Liver (tissue), 9 donors: ENCODE results near the gene NACAD. TPM values are rescaled to one million over a fixed set of nuclear protein-coding genes. Genes with fewer than 3 reads are reported as not detected.

Experiments
- DNase-seq: peaks from one replicate; pipeline ENCODE4 v3.0.0-alpha.2; 2017; ENCODE audit warnings: low spot score
- H3K27ac ChIP-seq, 2 donors: one replicate each; pipeline ENCODE4 v1.7.0; 2013; ENCODE audit warnings: inconsistent platforms in 2 of 2, low read length in 2 of 2, control low read depth in 1 of 2, low read depth in 1 of 2, mild to moderate bottlenecking in 1 of 2
- H3K27me3 ChIP-seq, 4 donors: one replicate each; pipeline versions ENCODE4 v1.6.1 to v1.7.0; 2013; ENCODE audit warnings: low read length in 3 of 4, inconsistent platforms in 1 of 4, mild to moderate bottlenecking in 1 of 4, moderate library complexity in 1 of 4; ENCODE audit not compliant: control insufficient read depth in 4 of 4, insufficient read depth in 4 of 4
- H3K36me3 ChIP-seq, 4 donors: one replicate each; pipeline versions ENCODE4 v1.6.1 to v1.7.0; 2013; ENCODE audit warnings: low read length in 3 of 4, mild to moderate bottlenecking in 3 of 4, low read depth in 1 of 4, moderate library complexity in 1 of 4; ENCODE audit not compliant: control insufficient read depth in 4 of 4, insufficient read depth in 3 of 4
- H3K4me1 ChIP-seq, 4 donors: one replicate each; pipeline versions ENCODE4 v1.6.1 to v1.7.0; 2013; ENCODE audit warnings: low read length in 3 of 4, mild to moderate bottlenecking in 3 of 4, moderate library complexity in 1 of 4; ENCODE audit not compliant: control insufficient read depth in 4 of 4, insufficient read depth in 4 of 4
- H3K4me3 ChIP-seq, 3 donors: one replicate each; pipeline versions ENCODE4 v1.6.1 to v1.7.0; 2013; ENCODE audit warnings: low read length in 3 of 3, control low read depth in 1 of 3, low read depth in 1 of 3, mild to moderate bottlenecking in 1 of 3
- H3K9ac ChIP-seq, 2 donors: one replicate each; pipeline ENCODE4 v1.7.0; 2013; ENCODE audit warnings: low read length in 2 of 2, mild to moderate bottlenecking in 2 of 2, moderate library complexity in 2 of 2, control low read depth in 1 of 2, low read depth in 1 of 2
- H3K9me3 ChIP-seq, 4 donors: one replicate each; pipeline versions ENCODE4 v1.6.1 to v1.7.0; 2013; ENCODE audit warnings: low read length in 3 of 4; ENCODE audit not compliant: control insufficient read depth in 4 of 4
- EGR1 ChIP-seq, 2 donors: IDR thresholded peaks; 2 replicates each; pipeline ENCODE4 v1.6.1; 2016 to 2018; ENCODE audit warnings: antibody characterized with exemption in 2 of 2, low read depth in 2 of 2
- FOXA2 ChIP-seq: IDR thresholded peaks from 2 replicates; pipeline ENCODE4 v1.6.1; 2016; ENCODE audit warnings: antibody characterized with exemption
- GABPA ChIP-seq, 2 donors: IDR thresholded peaks in 1 of 2; conservative IDR thresholded peaks in 1 of 2; 2 replicates each; pipeline ENCODE4 v1.6.1; 2016; ENCODE audit warnings: antibody characterized with exemption in 2 of 2, mild to moderate bottlenecking in 1 of 2, moderate library complexity in 1 of 2
- HNF4A ChIP-seq, 2 donors: conservative IDR thresholded peaks; 2 replicates each; pipeline ENCODE4 v1.6.1; 2016; ENCODE audit warnings: antibody characterized with exemption in 2 of 2, mild to moderate bottlenecking in 2 of 2
- JUND ChIP-seq, 2 donors: IDR thresholded peaks; 2 replicates each; pipeline ENCODE4 v1.6.1; 2016; ENCODE audit warnings: antibody characterized with exemption in 2 of 2
- NR2F2 ChIP-seq: IDR thresholded peaks from 2 replicates; pipeline ENCODE4 v1.6.1; 2016; ENCODE audit warnings: antibody characterized with exemption
- RAD21 ChIP-seq, 2 donors: IDR thresholded peaks; 2 replicates each; pipeline ENCODE4 v1.6.1; 2016; ENCODE audit warnings: antibody characterized with exemption in 2 of 2, mild to moderate bottlenecking in 2 of 2
- RXRA ChIP-seq, 2 donors: IDR thresholded peaks; 2 replicates each; pipeline ENCODE4 v1.6.1; 2017 to 2018; ENCODE audit warnings: antibody characterized with exemption in 2 of 2, mild to moderate bottlenecking in 1 of 2
- TAF1 ChIP-seq: conservative IDR thresholded peaks from 2 replicates; pipeline ENCODE4 v1.6.1; 2016; ENCODE audit warnings: antibody characterized with exemption, mild to moderate bottlenecking
- YY1 ChIP-seq: IDR thresholded peaks from 2 replicates; pipeline ENCODE4 v1.6.1; 2016; ENCODE audit warnings: antibody characterized with exemption, mild to moderate bottlenecking
- WGBS: extraction: QIAGEN DNeasy Blood & Tissue Kit; methylation state at CpG from one replicate; pipeline ENCODE4 v1.1.7; 2013; 5-methylcytosine and 5-hydroxymethylcytosine counted together
- polyA plus RNA-seq, 2 donors: library from polyadenylated mRNA; stranded (reverse) in 1 of 2; unstranded in 1 of 2; fragments of 200-250 nt in 1 of 2; fragments of >200 nt in 1 of 2; fragmentation: Nextera tagmentation in 1 of 2; extraction: Ambion mirVana in 1 of 2; gene quantifications; one replicate each; pipeline versions ENCODE4 v1.2.1 to v1.2.3, GENCODE V29; 2013 to 2015
- total RNA-seq, 2 donors: library from RNA; depleted of rRNA; stranded (reverse); fragments of >200 nt; gene quantifications; one replicate each; pipeline ENCODE4 v1.2.3, GENCODE V29; 2014
- TF ChIP-seq, protein P1 (sequence below): fragments of 150-350 bp; IDR thresholded peaks from 2 replicates; pipeline ENCODE4 v1.5.1; 2017; ENCODE audit warnings: improper control_type of control experiment, low read depth, low read length; ENCODE audit not compliant: missing input control
- TF ChIP-seq, protein P2 (sequence below): IDR thresholded peaks from 2 replicates; pipeline ENCODE4 v1.6.1; 2016; ENCODE audit warnings: antibody characterized with exemption
- TF ChIP-seq, protein P3 (sequence below): IDR thresholded peaks from 2 replicates; pipeline ENCODE4 v1.6.1; 2016; ENCODE audit warnings: antibody characterized with exemption, mild to moderate bottlenecking
- TF ChIP-seq, protein P4 (sequence below): IDR thresholded peaks from 2 replicates; pipeline ENCODE4 v1.6.1; 2016; ENCODE audit warnings: antibody characterized with exemption
- donor health status: healthy.
- donor health status: healthy.
- donor health status: healthy.
- donor health status: healthy.
- donor health status: healthy.

NACAD gene
- total and polyA plus RNA-seq, 4 donors, result 0.03 to 0.14 (median 0.09) TPM

DNA sequence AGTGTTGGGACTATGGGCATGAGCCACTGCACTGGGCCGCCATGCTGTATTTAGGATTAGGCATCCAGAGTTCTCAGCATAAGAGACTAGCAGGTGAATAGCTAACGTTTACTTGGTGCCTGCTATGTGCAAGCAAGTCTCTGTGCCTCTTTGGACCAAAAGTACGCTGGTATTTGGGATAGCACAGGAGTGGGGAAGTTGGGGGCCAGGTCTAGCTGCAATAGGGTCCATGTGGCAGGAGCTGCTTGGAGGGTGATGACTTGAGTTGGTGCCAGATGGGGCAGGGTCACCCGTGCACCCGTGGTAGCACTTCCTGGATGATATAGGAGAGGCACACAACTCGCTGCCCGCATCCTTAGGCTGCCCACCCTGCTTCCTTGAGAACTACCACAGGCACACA, 22.4 kb downstream of the NACAD start:
- H3K9me3 ChIP-seq, result no peaks in the 10 kb centered on the region
- WGBS, result 88% methylated on average over 7 of the region's 7 CpGs
- TF ChIP-seq, protein P1, sequence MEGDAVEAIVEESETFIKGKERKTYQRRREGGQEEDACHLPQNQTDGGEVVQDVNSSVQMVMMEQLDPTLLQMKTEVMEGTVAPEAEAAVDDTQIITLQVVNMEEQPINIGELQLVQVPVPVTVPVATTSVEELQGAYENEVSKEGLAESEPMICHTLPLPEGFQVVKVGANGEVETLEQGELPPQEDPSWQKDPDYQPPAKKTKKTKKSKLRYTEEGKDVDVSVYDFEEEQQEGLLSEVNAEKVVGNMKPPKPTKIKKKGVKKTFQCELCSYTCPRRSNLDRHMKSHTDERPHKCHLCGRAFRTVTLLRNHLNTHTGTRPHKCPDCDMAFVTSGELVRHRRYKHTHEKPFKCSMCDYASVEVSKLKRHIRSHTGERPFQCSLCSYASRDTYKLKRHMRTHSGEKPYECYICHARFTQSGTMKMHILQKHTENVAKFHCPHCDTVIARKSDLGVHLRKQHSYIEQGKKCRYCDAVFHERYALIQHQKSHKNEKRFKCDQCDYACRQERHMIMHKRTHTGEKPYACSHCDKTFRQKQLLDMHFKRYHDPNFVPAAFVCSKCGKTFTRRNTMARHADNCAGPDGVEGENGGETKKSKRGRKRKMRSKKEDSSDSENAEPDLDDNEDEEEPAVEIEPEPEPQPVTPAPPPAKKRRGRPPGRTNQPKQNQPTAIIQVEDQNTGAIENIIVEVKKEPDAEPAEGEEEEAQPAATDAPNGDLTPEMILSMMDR, result no peak
- TF ChIP-seq FOXA2 (no peak), HNF4A (conservative IDR thresholded peaks at IDR 0.05) (no peak), RXRA (IDR thresholded peaks at IDR 0.05) (no peak), YY1 (no peak), GABPA (IDR thresholded peaks at IDR 0.05 in 1 of 2, conservative IDR thresholded peaks at IDR 0.05 in 1 of 2) (no peak), TAF1 (no peak)
- TF ChIP-seq, protein P2, sequence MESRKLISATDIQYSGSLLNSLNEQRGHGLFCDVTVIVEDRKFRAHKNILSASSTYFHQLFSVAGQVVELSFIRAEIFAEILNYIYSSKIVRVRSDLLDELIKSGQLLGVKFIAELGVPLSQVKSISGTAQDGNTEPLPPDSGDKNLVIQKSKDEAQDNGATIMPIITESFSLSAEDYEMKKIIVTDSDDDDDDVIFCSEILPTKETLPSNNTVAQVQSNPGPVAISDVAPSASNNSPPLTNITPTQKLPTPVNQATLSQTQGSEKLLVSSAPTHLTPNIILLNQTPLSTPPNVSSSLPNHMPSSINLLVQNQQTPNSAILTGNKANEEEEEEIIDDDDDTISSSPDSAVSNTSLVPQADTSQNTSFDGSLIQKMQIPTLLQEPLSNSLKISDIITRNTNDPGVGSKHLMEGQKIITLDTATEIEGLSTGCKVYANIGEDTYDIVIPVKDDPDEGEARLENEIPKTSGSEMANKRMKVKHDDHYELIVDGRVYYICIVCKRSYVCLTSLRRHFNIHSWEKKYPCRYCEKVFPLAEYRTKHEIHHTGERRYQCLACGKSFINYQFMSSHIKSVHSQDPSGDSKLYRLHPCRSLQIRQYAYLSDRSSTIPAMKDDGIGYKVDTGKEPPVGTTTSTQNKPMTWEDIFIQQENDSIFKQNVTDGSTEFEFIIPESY, result no peak
- TF ChIP-seq, protein P3, sequence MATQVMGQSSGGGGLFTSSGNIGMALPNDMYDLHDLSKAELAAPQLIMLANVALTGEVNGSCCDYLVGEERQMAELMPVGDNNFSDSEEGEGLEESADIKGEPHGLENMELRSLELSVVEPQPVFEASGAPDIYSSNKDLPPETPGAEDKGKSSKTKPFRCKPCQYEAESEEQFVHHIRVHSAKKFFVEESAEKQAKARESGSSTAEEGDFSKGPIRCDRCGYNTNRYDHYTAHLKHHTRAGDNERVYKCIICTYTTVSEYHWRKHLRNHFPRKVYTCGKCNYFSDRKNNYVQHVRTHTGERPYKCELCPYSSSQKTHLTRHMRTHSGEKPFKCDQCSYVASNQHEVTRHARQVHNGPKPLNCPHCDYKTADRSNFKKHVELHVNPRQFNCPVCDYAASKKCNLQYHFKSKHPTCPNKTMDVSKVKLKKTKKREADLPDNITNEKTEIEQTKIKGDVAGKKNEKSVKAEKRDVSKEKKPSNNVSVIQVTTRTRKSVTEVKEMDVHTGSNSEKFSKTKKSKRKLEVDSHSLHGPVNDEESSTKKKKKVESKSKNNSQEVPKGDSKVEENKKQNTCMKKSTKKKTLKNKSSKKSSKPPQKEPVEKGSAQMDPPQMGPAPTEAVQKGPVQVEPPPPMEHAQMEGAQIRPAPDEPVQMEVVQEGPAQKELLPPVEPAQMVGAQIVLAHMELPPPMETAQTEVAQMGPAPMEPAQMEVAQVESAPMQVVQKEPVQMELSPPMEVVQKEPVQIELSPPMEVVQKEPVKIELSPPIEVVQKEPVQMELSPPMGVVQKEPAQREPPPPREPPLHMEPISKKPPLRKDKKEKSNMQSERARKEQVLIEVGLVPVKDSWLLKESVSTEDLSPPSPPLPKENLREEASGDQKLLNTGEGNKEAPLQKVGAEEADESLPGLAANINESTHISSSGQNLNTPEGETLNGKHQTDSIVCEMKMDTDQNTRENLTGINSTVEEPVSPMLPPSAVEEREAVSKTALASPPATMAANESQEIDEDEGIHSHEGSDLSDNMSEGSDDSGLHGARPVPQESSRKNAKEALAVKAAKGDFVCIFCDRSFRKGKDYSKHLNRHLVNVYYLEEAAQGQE, result no peak
- no peak for DNase-seq
- H3K4me3 ChIP-seq, result no peak overlapping the region
- H3K9ac ChIP-seq, result no peak overlapping the region
- no peaks in the 10 kb centered on the region for H3K4me1 ChIP-seq
- no peak overlapping the region for H3K27ac ChIP-seq
- H3K27me3 ChIP-seq, result no peaks in the 10 kb centered on the region
- peaks cover 17 to 62% (median 44%) of the 10 kb centered on the region in 4 donors for H3K36me3 ChIP-seq

DNA sequence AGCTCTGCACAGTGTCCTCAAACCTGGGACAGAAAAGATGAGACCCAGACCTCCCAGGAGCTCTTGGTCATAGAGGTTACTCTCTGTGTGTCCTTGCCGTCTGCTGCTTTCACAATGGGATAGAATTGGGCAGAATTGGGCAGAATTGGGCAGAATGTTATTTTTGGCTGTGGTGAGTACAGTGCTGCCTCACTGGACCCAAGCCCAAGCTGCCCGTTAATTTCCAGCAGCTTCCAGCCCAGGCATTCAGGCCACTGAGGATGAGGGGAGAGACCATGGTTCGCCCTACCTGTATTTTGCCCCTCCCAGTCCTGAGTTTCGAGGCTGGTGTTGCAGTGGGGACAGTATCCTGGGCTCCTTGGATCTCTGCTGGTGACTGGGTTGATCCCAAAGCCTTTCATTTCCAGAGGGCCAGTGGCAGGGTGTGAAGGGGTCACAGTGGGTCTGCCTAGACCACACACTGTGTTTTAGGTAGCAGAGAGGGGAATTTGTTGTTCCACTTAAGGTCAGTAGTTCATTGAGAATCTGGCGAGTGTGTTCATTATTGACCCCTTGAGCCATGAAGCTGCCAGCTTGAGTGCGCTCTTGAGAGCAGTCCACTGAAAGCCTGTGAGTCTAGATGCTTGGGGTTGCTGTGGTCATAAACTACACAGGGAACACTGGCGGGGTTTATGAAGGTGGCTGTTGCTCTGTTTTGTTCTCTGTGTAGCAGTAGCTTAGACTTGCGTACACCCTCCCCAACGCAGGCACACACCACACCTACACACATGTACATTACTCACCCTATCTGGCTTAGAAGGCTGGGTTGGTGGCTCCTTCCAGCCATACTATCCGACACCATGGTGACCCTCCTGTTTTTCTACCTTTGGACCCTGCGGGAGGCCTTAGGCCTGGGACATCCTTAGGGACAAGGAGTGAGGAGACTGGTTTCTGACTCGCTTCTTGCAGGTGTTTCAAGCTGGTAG, 23.5 kb downstream of the NACAD start:
- TF ChIP-seq EGR1 (IDR thresholded peaks at IDR 0.05; ENCODE audit: low read depth in 2 of 2), result no peak
- TF ChIP-seq FOXA2, result no peak
- TF ChIP-seq YY1, result no peak
- no peak for TF ChIP-seq HNF4A (conservative IDR thresholded peaks at IDR 0.05)
- no peak for TF ChIP-seq RAD21 (IDR thresholded peaks at IDR 0.05)
- TF ChIP-seq NR2F2, result no peak
- no peak for TF ChIP-seq JUND (IDR thresholded peaks at IDR 0.05)
- no peak for TF ChIP-seq RXRA (IDR thresholded peaks at IDR 0.05)
- TF ChIP-seq, protein P4, sequence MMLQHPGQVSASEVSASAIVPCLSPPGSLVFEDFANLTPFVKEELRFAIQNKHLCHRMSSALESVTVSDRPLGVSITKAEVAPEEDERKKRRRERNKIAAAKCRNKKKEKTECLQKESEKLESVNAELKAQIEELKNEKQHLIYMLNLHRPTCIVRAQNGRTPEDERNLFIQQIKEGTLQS, result no peak
- TF ChIP-seq, protein P3, result no peak
- H3K4me3 ChIP-seq, result no peak overlapping the region
- no peaks in the 10 kb centered on the region for H3K9me3 ChIP-seq
- H3K4me1 ChIP-seq, result no peaks in the 10 kb centered on the region
- H3K36me3 ChIP-seq, result peaks cover 13 to 55% (median 39%) of the 10 kb centered on the region in 4 donors
- no peaks in the 10 kb centered on the region for H3K27me3 ChIP-seq
- H3K27ac ChIP-seq, result no peak overlapping the region
- H3K9ac ChIP-seq, result no peak overlapping the region
- WGBS, result 91% methylated on average over 12 of the region's 12 CpGs
- DNase-seq, result no peak
